Ovary (tissue), 9 donors: ENCODE data around the gene CDKL1. TPM values are rescaled to one million over a fixed set of nuclear protein-coding genes. Genes with fewer than 3 reads are reported as not detected.

Experiments used
- DNase-seq, 5 donors: peaks; one replicate each; pipeline ENCODE4 v3.0.0-alpha.2; 2019 to 2020
- H3K27ac ChIP-seq, 2 donors: fragments of 200-600 bp; one replicate each; pipeline versions ENCODE4 v1.5.1 to v1.8.0; 2019 to 2022
- H3K27me3 ChIP-seq: fragments of 200-600 bp; one replicate; pipeline ENCODE4 v1.8.0; 2022
- H3K36me3 ChIP-seq: fragments of 200-600 bp; sonication (generic); one replicate; pipeline ENCODE4 v1.5.1; 2019
- H3K4me1 ChIP-seq: one replicate; pipeline ENCODE4 v1.8.1; 2013; ENCODE audit warnings: mild to moderate bottlenecking, moderate library complexity; ENCODE audit not compliant: insufficient read depth
- H3K4me3 ChIP-seq: fragments of 200-600 bp; sonication (generic); one replicate; pipeline ENCODE4 v1.5.1; 2017
- H3K9me3 ChIP-seq, 2 donors: fragments of 200-600 bp in 1 of 2; sonication (generic) in 1 of 2; one replicate each; pipeline versions ENCODE4 v1.5.1 to v1.8.1; 2013 to 2019; ENCODE audit warnings: mild to moderate bottlenecking in 1 of 2, moderate library complexity in 1 of 2
- EP300 ChIP-seq: sonication (generic); formaldehyde crosslinking; IDR thresholded peaks from one replicate; pipeline ENCODE4 v1.6.1; 2017; ENCODE audit warnings: antibody characterized with exemption
- POLR2A ChIP-seq: fragments of 450-650 bp; IDR thresholded peaks from one replicate; pipeline ENCODE4 v1.6.1; 2017; ENCODE audit warnings: antibody characterized with exemption, mild to moderate bottlenecking, moderate library complexity
- WGBS, 3 donors: extraction: QIAGEN DNeasy Blood & Tissue Kit in 1 of 3; methylation state at CpG; one replicate each; pipeline versions ENCODE4 v1.1.5 to v1.1.7; 2013 to 2017; 5-methylcytosine and 5-hydroxymethylcytosine counted together
- intact Hi-C, 4 donors: fragments of 100-400 bp; cut with DNase I; formaldehyde crosslinking; loops; one replicate each; pipeline versions ENCODE4 v1.11.0 to v1.15.1; 2022 to 2023
- polyA plus RNA-seq, 2 donors: library from polyadenylated mRNA; stranded (reverse); fragments of 200-250 nt in 1 of 2; fragments of 350-450 nt in 1 of 2; fragmentation: Illumina TruSeq in 1 of 2; extraction: RNeasy Lipid Tissue Mini Kit (QIAGEN cat#74804) in 1 of 2; gene quantifications; one replicate each; pipeline ENCODE4 v1.2.3, GENCODE V29; 2013 to 2014
- total RNA-seq, 7 donors: library from RNA; depleted of rRNA in 2 of 7; stranded (reverse); fragments of >200 nt in 2 of 7; fragmentation: NEBNext Ultra II Directional in 3 of 7; extraction: Animal tissue kit (Norgen Biotek cat#: 25700) in 3 of 7; gene quantifications; one replicate each; pipeline versions ENCODE4 v1.1.0 to v1.2.4, GENCODE V29; 2016 to 2023
- TF ChIP-seq, protein P1 (sequence below), 3 donors: fragments of 450-650 bp in 2 of 3; fragments of 200-600 bp in 1 of 3; IDR thresholded peaks; one replicate each; pipeline versions ENCODE4 v1.5.1 to v1.8.0; 2016 to 2022; ENCODE audit warnings: antibody characterized with exemption in 3 of 3, mild to moderate bottlenecking in 1 of 3
- donor health status: DM: no; HTN: no; CAD: no; lungs with moderate emphysema.
- donor health status: DM: no; HTN: no; CAD: no.
- donor health status: Bipolar disorder and iron deficiency.
- donor health status: DM: yes; HTN: yes; CAD: no.
- donor health status: DM: no; HTN: no; CAD: no.
- donor health status: DM: yes; HTN: yes; CAD: no.

CDKL1 gene
- total and polyA plus RNA-seq, 9 donors, result 11.9 to 69.3 (median 33.1) TPM

DNA sequence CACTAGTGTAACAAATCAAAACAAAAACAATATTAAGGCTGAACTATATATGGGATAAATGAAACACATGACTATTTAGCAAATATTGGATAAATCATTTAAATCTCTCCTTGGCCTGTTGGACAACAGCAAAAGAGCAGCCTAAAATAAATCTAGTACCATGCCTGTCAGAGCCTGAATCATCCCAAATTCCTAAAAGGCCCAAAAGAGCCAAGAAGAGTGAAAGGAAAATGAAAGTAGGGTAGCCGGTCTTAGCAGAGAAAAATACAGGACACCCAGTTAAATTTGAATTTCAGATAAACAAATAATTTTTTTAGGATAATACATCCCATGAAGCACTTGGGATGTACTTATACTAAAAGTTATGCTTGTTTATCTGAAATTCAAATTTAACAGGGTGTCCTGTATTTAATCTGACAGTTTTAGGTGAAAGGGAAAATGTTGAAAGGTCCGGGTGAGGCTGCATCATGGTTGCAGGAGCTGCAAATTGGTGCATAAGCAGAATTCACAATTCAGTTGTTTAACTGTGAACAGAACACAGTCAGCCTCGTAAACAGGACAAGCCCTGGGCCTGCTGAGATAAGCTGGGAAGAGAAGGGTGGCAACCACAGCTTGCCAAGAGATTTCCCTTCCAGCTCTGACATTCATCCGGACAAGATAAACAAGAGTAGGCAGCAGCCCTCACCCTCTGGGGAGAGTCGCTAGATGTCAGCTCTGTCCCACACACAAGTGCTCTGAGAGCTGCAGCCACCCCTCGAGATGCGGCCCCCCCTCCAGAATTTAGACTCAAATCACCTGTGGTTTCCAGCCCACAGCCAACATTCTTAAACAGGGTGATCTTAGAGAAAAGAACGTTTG is 54.2 kb downstream of the CDKL1 start:
- intact Hi-C loops, result loop anchor here in 2 of 4 donors (5.0 to 10.0 kb wide), 3 partner anchors 52 to 325 kb away; partner anchors contain the start of genes CDKL1 (in 1 of the 2), MAP4K5 (in 1 of the 2) and SAV1 (in 1 of the 2)
- no peaks in the 10 kb centered on the region for H3K36me3 ChIP-seq
- WGBS, 3 donors, result 1 to 2% (median 2%) methylated on average over 8 of the region's 8 CpGs
- peaks cover 28% of the 10 kb centered on the region for H3K4me1 ChIP-seq
- no peaks in the 10 kb centered on the region for H3K9me3 ChIP-seq
- peak; percentile 61 to 71 (median 68) for DNase-seq
- TF ChIP-seq POLR2A, result no peak
- TF ChIP-seq, protein P1, sequence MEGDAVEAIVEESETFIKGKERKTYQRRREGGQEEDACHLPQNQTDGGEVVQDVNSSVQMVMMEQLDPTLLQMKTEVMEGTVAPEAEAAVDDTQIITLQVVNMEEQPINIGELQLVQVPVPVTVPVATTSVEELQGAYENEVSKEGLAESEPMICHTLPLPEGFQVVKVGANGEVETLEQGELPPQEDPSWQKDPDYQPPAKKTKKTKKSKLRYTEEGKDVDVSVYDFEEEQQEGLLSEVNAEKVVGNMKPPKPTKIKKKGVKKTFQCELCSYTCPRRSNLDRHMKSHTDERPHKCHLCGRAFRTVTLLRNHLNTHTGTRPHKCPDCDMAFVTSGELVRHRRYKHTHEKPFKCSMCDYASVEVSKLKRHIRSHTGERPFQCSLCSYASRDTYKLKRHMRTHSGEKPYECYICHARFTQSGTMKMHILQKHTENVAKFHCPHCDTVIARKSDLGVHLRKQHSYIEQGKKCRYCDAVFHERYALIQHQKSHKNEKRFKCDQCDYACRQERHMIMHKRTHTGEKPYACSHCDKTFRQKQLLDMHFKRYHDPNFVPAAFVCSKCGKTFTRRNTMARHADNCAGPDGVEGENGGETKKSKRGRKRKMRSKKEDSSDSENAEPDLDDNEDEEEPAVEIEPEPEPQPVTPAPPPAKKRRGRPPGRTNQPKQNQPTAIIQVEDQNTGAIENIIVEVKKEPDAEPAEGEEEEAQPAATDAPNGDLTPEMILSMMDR (IDR thresholded peaks at IDR 0.05), result peak in 2 of 3 donors; percentile 18
- peak overlapping the region in 1 of 2 donors; percentile 49 for H3K27ac ChIP-seq
- peak overlapping the region; percentile 24 for H3K4me3 ChIP-seq
- no peaks in the 10 kb centered on the region for H3K27me3 ChIP-seq

DNA sequence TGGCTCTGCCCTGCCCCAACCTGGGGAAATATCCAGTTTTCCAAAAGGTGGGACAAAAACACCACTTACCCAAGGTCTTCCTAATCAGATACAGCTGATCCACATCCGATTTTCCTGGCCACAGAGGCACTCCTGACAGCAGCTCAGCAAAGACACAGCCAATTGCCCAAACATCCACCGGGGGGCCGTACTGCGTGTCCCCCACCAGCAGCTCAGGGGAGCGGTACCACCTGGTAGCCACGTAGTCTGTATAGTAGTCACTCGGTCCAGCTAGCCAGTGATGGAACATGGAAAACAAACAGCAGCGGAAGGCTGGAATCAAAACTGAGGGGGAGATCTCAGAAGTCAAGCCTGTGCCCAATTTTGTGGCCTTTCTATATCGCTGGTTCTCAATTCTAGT is 55.7 kb downstream of the CDKL1 start:
- Histone ChIP-seq H3K4me1 (peaks cover 29% of the 10 kb centered on the region), H3K27ac (no peak overlapping the region), H3K9me3 (no peaks in the 10 kb centered on the region), H3K4me3 (no peak overlapping the region), H3K27me3 (no peaks in the 10 kb centered on the region), H3K36me3 (no peaks in the 10 kb centered on the region)
- no peak for DNase-seq
- TF ChIP-seq EP300 (no peak), POLR2A (no peak)
- TF ChIP-seq, protein P1 (IDR thresholded peaks at IDR 0.05), result no peak
- WGBS, 3 donors, result 86 to 90% (median 89%) methylated on average over 9 of the region's 9 CpGs
- intact Hi-C loops, result loop anchor here in 2 of 4 donors (5.0 to 10.0 kb wide), 3 partner anchors 54 to 326 kb away; partner anchors contain the start of genes CDKL1 (in 1 of the 2), MAP4K5 (in 1 of the 2) and SAV1 (in 1 of the 2)

DNA sequence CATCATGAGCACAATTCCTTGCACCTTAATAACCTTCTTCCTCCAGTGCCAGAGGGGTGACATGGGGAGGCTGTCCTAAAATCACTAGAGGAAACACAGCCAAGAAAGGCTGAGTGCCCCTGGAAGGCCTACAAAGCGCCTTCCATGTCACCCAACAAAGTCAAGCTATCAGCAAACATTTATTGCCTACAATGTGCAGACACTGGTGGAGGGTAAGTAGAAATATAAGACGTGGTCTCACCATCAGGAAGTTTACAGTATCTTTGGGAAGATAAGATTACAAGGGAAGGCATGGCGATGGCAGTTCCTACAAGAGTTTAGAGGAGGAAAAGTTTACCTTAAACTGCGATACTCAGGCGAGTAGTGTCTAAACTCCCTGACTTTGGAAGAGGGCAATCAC is 56.6 kb downstream of the CDKL1 start:
- no peaks in the 10 kb centered on the region for H3K9me3 ChIP-seq
- WGBS, 3 donors, result 90 to 93% (median 91%) methylated on average over 5 of the region's 5 CpGs
- H3K36me3 ChIP-seq, result no peaks in the 10 kb centered on the region
- no peak overlapping the region for H3K27ac ChIP-seq
- peaks cover 32% of the 10 kb centered on the region for H3K4me1 ChIP-seq
- no peak overlapping the region for H3K4me3 ChIP-seq
- TF ChIP-seq POLR2A (no peak), EP300 (no peak)
- TF ChIP-seq, protein P1 (IDR thresholded peaks at IDR 0.05), result no peak
- no peaks in the 10 kb centered on the region for H3K27me3 ChIP-seq
- intact Hi-C loops, result loop anchor here in 2 of 4 donors (5.0 to 10.0 kb wide), 3 partner anchors 55 to 327 kb away; partner anchors contain the start of genes CDKL1 (in 1 of the 2), MAP4K5 (in 1 of the 2) and SAV1 (in 1 of the 2)
- no peak for DNase-seq

DNA sequence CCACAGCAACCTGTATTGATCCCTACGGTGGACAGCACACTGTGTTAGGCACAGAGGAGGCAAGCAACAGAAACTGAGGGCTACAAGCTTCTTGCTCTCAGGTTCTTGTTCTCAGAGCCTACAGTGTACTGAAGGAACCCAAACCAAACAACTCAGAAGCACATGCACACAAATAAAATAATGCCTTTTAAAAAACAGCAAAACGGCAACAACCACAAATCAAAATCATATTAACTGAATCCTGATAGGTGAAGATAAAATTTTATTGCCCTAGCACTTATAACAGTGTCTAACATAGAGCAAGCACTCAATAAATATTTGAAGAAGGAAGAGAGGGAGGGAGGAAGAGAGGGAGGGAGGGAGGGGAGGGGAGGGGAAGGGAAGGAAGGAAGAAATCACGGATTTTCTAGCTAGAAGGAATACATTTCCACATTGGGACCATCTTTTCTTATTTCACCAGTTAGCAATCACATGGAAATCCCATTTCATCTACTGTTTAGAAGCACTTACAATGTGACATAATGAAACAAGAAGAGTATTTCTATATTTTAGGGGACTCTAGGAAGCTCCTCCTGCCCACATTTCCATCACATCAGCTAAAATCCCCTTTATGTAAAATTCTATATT is 57.4 kb downstream of the CDKL1 start:
- intact Hi-C loops, result loop anchor here in 1 of 4 donors (5.0 kb wide), 1 partner anchor 48 kb away; no protein-coding TSS in a partner anchor
- no peaks in the 10 kb centered on the region for H3K27me3 ChIP-seq
- no peak overlapping the region for H3K4me3 ChIP-seq
- peaks cover 31% of the 10 kb centered on the region for H3K4me1 ChIP-seq
- WGBS, 3 donors, result 58 to 64% (median 62%) methylated on average over 3 of the region's 3 CpGs
- DNase-seq, result no peak
- H3K27ac ChIP-seq, result no peak overlapping the region
- no peaks in the 10 kb centered on the region for H3K9me3 ChIP-seq
- TF ChIP-seq EP300 (no peak), POLR2A (no peak)
- TF ChIP-seq, protein P1 (IDR thresholded peaks at IDR 0.05), result no peak
- no peaks in the 10 kb centered on the region for H3K36me3 ChIP-seq
